HG03159 (cell line): ENCODE data around the gene CDK14.
"Not testable (repeated sequence)": the region's sequence is repeated elsewhere in the genome, so short reads cannot be mapped to it uniquely, and the experiment has no call there.

Source experiments
- ATAC-seq: cut with Tn5 transposase; IDR thresholded peaks from one replicate; pipeline ENCODE4 v1.9.1; 2021; ENCODE audit warnings: mild to moderate bottlenecking, moderate library complexity; ENCODE audit not compliant: unreplicated experiment

CDK14 gene

GRCh38 chr7:90886416-90886815, 290.3 kb downstream of the CDK14 start:
- no peak for ATAC-seq

GRCh38 chr7:90889210-90889609, 293.1 kb downstream of the CDK14 start:
- ATAC-seq: no peak

- no peak for ATAC-seq
Observed at GRCh38 chr7:90889644-90890043, 293.5 kb downstream of the CDK14 start.

- no peak for ATAC-seq
Observed at GRCh38 chr7:90891529-90891928, 295.4 kb downstream of the CDK14 start.

GRCh38 chr7:90892213-90892612, 296.1 kb downstream of the CDK14 start:
- peak; percentile 72 for ATAC-seq

GRCh38 chr7:90894122-90894521, 298.0 kb downstream of the CDK14 start:
- no peak for ATAC-seq

GRCh38 chr7:90896458-90896857, 300.3 kb downstream of the CDK14 start:
- no peak for ATAC-seq

GRCh38 chr7:90897961-90898469, 301.9 kb downstream of the CDK14 start:
- no peak for ATAC-seq

- no peak for ATAC-seq
Observed at GRCh38 chr7:90900628-90901356, 304.7 kb downstream of the CDK14 start.

- no peak for ATAC-seq
Observed at GRCh38 chr7:90903841-90904240, 307.7 kb downstream of the CDK14 start.

GRCh38 chr7:90910136-90910535, 314.0 kb downstream of the CDK14 start:
- ATAC-seq: no peak

- no peak for ATAC-seq
Observed at GRCh38 chr7:90916319-90916718, 320.2 kb downstream of the CDK14 start.

- ATAC-seq: no peak
Observed at GRCh38 chr7:90917539-90917938, 321.4 kb downstream of the CDK14 start.

GRCh38 chr7:90918303-90918702, 322.2 kb downstream of the CDK14 start:
- no peak for ATAC-seq

- no peak for ATAC-seq
Observed at GRCh38 chr7:90919816-90920215, 323.7 kb downstream of the CDK14 start.

- no peak for ATAC-seq
Observed at GRCh38 chr7:90920336-90920735, 324.2 kb downstream of the CDK14 start.

GRCh38 chr7:90923541-90923997, 327.4 kb downstream of the CDK14 start:
- no peak for ATAC-seq

GRCh38 chr7:90928700-90929424, 332.7 kb downstream of the CDK14 start:
- not testable (repeated sequence) for ATAC-seq

- ATAC-seq: peak; percentile 97
Observed at GRCh38 chr7:90931986-90932916, 336.1 kb downstream of the CDK14 start.

- peak; percentile 7 for ATAC-seq
Observed at GRCh38 chr7:90933041-90933440, 336.9 kb downstream of the CDK14 start.

GRCh38 chr7:90933984-90934383, 337.9 kb downstream of the CDK14 start:
- no peak for ATAC-seq
